Retina (tissue), 1 donor: Measurements from ENCODE around the gene CERS6.
A peak's percentile ranks its signal among the peaks of the same experiment; 100 is the strongest.

ENCODE experiments used
- DNase-seq: peaks from one replicate; pipeline ENCODE4 v3.0.0-alpha.2; 2016

Gene CERS6

GRCh38 chr2:168503901-168504300 lies 47.8 kb downstream of the CERS6 start:
- DNase-seq: no peak

GRCh38 chr2:168504323-168504722 lies 48.3 kb downstream of the CERS6 start:
- no peak for DNase-seq

DNA sequence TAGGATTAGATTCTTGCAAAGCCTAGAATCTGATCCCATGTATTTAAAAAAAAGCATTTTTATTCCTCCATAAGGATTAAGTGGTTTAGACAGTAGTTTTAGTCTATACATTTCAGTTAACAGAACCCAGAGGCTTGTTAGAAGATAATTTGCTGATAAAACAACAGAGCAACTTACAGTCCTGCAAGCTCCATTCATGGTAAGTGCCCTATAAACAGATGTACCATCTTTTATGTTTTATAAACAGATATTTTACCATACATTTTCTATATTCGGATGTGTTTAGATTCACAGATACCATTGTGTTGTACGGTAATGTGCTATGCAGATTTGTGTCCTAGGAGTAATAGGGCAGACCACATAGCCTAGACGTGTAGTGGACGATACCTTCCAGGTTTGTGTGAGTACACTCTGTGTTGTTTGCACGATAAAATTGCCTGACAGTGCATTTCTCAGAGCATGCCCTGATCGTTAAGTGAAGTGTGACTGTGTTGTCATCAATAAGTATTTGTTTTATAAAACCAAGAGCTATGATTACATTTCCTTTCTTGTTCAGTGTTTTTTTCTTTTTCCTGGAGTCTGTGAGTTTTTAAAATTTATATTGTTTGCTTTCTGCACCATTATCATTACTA lies 54.2 kb downstream of the CERS6 start:
- no peak for DNase-seq

DNA sequence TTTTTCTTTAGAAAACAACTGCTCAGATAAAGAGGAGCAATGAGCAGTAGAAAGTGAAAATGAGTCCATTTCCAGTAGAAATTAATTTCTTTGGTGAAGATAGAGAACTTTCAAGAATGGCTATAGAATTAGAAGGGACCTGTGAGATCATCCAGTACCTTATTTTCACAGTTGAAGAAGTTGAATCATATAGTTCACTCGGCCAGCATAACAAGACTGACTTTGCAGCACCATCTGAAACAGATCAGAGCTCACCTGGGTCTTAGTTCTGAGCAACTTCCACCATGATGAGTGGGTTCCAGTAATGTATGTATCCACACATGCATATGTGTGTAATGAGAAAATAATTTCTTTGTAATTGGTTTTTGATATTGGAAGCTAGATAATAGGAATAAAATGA lies 58.6 kb downstream of the CERS6 start:
- no peak for DNase-seq

DNA sequence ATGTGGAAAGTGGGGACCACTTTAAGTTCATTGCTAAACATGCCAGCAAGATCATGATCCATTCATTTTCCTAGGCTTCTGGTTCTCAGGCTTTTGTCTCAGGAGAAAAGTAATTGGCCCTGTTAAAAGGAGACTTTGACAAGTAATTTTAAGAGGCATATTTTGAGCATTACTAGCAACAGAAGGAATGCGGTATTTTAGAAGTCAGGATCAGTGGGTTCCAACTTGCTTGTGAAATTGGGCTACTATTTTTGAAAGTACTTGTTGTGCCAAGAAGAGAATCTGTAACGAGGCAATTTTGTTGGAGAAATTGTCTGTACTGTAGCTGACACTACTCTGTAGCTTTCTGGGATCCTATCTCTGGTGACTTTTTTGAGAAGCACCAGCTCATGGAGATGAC lies 59.4 kb downstream of the CERS6 start:
- DNase-seq: no peak

- DNase-seq: no peak
Observed at GRCh38 chr2:168517816-168518215, 61.7 kb downstream of the CERS6 start.

DNA sequence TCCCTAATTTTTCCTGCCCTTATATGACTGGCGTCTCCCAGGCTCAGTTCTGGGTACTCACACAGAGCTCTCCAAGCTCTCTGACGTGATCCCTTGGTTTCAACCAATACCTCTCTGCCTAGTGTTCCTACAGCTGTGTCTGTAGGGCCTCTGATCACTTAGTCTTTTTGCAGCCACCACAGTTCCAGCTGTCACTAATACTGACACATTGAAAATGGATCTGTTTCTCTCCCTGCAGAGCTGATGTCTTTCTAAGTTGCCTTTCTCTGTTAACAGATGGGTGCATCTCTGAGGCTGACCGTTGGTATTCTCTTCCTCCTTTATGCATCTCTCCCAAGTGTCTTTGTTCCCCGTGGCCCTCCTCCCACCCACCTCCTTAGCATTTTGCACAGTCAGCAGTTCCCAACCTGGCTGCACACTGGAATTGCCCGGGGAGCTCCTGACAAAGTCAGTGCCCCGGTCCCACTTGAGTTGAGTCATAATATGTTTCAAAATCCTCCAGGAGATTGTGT lies 62.5 kb downstream of the CERS6 start:
- DNase-seq: peak; percentile 64

DNA sequence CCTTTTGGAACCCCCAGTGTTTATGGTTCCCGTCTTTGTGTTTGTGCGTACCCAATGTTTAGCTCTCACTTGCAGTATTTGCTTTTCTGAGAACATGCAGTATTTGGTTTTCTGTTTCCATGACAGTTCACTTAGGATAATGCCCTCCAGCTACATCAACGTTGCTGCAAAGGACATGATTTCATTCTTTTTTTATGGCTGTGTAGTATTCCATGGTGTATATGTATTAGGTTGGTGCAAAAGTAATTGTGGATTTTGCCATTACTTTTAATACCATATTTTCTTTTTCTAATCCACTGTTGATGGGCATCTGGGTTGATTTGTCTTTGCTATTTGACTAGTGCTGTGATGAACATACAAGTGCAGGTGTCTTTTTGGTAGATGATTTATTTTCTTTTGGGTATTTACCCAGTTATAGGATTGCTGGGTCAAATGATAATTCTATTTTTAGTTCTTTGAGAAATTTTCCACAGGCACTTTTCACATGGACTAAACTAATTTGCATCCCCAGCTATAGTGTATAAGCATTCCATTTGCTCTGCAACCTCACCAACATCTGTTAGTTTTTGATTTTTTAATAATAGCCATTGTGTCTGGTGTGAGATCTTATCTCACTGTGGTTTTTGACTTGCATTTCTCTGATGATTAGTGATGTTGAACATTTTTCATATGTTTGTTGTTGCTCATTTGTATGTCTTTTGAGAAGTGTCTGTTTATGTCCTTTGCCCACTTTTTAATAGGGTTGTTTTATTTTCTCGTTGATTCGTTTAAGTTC lies 63.6 kb downstream of the CERS6 start:
- no peak for DNase-seq

DNA sequence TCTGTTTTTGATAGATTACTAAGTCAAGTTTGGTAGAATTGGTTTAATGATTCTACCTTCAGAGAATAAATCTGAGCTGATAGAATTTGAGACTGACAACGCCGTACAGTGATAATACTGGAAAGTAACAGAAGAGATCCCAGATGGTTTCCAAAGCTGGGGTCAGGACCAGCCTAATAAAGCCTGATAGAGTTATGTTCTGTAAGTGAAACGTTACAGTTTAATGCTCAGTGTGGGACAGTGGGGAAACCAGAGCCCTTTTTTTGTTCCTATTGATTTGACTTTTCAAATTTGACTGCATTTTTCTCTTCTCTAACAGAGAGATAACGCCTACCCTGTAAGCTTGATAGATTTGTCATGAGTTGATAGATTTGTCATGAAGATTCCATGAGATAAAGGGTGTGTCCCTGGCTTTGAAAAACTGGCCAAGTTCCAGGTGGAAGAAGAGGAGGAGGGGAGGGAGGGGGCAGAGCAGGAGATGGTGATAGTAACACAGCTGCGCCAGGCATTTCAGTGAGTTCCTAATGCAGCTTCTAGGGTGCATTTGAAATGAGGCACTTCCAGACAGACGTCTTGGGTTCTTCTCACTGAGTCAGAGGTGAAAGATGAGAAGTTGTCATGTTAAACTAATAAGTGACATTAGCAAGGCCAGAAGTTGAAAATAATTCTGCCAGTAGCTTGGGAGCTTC lies 65.1 kb downstream of the CERS6 start:
- DNase-seq: no peak

- no peak for DNase-seq
Observed at GRCh38 chr2:168522446-168522845, 66.4 kb downstream of the CERS6 start.

GRCh38 chr2:168524005-168524404 lies 67.9 kb downstream of the CERS6 start:
- no peak for DNase-seq

DNA sequence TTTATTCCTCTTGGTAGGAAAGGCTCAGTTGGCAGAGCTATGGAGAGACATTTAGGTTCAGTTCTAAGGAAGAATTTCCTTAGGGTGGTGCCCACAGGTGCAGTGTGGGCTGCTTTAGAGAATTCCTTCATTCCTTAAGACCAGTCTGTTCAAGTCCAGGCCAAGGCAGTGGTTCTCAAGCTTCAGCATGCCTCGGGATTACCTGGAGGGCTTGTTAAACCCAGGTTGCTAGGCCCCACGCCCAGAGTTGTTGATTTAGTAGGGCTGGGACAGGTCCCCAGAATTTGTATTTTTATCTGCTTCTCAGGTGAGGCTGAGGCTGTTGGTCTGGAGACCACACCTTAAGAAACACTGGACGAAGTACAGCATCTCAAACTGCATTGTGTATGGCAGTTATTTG lies 68.9 kb downstream of the CERS6 start:
- DNase-seq: no peak

- no peak for DNase-seq
Observed at GRCh38 chr2:168525716-168526446, 69.8 kb downstream of the CERS6 start.

GRCh38 chr2:168526641-168527040 lies 70.6 kb downstream of the CERS6 start:
- no peak for DNase-seq

- no peak for DNase-seq
Observed at GRCh38 chr2:168528016-168528415, 71.9 kb downstream of the CERS6 start.

DNA sequence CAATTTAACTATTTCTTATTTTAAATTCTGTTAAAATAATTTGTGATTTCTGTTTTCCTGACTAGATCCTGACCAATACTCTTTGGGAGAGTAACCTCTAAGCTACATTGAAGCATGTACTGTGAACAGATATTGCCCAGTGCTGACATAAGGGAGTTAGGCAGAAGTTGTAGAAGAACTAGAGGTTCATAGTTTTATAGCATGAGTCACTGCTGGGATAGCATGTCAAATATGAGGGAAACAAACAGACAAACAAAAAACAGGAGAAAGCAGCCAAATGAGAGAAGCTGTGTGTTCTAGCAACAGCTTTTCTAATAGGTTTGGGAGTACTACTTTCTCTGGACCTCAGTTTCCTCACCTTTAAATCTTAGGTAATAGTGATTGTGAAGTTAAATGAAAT lies 72.4 kb downstream of the CERS6 start:
- no peak for DNase-seq

DNA sequence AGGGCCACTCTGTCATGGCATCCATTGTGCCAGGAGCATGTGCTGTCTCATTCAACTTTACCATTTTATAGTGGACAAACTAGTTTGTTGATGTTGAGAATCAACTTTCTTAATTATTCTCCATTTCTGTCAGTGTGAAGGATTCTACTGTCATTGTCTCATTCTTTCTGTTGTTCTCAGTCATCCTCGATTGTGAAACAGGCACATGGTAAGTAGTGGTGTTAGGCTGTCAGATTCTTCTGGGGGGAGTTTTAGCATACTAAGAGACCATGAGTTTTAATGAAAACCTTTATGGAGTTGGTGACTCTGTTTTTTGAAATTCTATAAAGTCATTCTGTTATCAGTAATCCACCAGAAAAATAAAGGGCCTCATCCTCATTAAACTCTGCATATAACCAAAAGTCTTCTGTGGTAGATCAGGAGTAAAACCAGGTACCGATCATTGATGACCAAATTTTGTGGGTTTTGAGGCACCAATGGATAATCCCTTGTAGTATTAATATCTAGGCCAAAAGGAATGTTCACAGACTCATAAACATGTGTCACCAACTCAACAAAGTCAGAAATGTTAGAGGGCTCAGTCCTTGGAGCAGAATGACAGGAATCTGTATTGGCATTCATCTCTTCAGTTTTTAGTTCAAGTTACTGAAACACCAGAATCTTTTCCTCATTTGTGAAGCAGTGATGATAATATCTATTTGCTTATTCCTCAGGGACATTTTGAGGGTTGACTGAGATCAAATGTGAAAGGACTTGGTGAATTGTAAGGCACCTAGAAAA lies 73.2 kb downstream of the CERS6 start:
- no peak for DNase-seq

DNA sequence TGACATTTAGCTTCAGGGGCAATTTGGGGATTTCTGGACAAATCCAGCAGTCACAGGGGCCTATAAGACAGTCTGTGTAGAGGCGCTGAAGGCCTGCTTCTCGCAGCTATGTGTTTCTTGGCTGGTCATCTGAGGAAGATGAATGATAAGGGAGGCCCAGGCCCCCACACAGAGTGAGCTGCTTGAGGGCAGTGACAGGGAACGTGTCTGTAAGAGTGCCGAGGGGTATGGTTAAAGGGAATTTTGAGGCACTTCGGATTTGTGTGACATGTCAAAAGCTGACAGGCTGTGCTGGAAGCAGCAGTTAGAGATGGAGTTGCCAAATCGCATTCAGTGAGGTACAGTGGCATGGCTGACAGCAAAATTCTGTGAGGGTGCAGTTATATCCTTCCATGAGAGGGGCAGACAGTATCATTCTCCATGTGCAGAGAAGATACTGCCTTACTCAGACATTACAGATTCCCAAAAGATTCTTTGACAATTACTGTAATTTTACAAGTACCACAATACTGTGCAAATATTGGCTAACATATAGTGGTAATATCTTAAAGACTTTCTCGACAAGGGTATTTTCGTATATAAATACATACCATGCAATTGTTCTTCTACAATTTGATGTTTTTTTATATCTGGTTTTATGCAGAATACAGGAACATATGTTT lies 74.0 kb downstream of the CERS6 start:
- peak; percentile 17 for DNase-seq

GRCh38 chr2:168530982-168531622 lies 75.0 kb downstream of the CERS6 start:
- DNase-seq: no peak

- DNase-seq: peak; percentile 19
Observed at GRCh38 chr2:168534926-168535325, 78.9 kb downstream of the CERS6 start.

DNA sequence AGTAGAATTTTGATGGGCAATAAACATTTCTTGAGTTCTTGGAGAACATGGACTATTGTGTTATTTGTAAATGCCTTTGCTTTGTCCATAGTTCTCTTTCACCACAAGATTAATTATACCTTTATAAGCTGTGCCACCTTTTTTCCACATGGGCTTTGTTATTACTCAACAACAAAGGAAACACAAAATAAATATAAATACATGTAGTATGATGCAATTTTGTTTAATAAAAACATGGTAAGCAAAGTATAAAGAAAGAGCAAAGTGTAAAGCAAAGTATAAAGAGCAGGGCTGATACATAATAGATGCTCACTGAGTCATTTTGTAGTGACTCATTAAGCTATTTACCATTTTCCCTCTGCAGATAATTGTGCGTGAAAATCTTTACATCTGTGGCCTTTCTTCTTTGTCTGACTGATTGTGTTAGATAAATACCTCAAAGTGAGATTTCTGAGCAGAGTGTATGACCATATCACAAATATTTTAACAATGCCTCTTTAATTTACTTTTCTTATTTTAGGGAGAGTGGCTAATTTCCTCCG lies 80.9 kb downstream of the CERS6 start:
- DNase-seq: no peak
